Endodermal cell (in vitro differentiated cells): ENCODE data around the gene ZNF580. TPM values are rescaled to one million over a fixed set of nuclear protein-coding genes. Genes with fewer than 3 reads are reported as not detected.

Source experiments
- DNase-seq: peaks from one replicate; pipeline ENCODE4 v3.0.0-alpha.2; 2017
- H3K27ac ChIP-seq: 2 replicates; pipeline ENCODE4 v1.5.1; 2013; ENCODE audit warnings: mild to moderate bottlenecking, low read depth, low read length, moderate library complexity
- H3K27me3 ChIP-seq: 2 replicates; pipeline ENCODE4 v1.6.1; 2013; ENCODE audit warnings: mild to moderate bottlenecking, low read length, moderate library complexity; ENCODE audit not compliant: insufficient read depth, control insufficient read depth, poor library complexity, severe bottlenecking
- H3K36me3 ChIP-seq: 2 replicates; pipeline ENCODE4 v1.7.0; 2013; ENCODE audit warnings: mild to moderate bottlenecking, low read length, moderate library complexity; ENCODE audit not compliant: control insufficient read depth, insufficient read depth
- H3K4me1 ChIP-seq: one replicate; pipeline ENCODE4 v1.7.0; 2013; ENCODE audit warnings: low read length; ENCODE audit not compliant: control insufficient read depth, insufficient read depth
- H3K4me3 ChIP-seq: 2 replicates; pipeline ENCODE4 v1.5.1; 2013; ENCODE audit warnings: mild to moderate bottlenecking, low read length, moderate library complexity
- H3K9ac ChIP-seq: 2 replicates; pipeline ENCODE4 v1.6.1; 2013; ENCODE audit warnings: mild to moderate bottlenecking, low read length, moderate library complexity; ENCODE audit not compliant: poor library complexity, severe bottlenecking; ENCODE audit errors: extremely low read depth
- H3K9me3 ChIP-seq: 2 replicates; pipeline ENCODE4 v1.6.1; 2013; ENCODE audit warnings: mild to moderate bottlenecking, low read length, moderate library complexity; ENCODE audit not compliant: control insufficient read depth
- H3K27ac Mint-ChIP-seq: 2 replicates; pipeline ENCODE4 v1.8.0; 2020; ENCODE audit warnings: mixed read lengths
- H3K27me3 Mint-ChIP-seq: 2 replicates; pipeline ENCODE4 v1.8.0; 2021; ENCODE audit warnings: mild to moderate bottlenecking, mixed read lengths; ENCODE audit not compliant: insufficient read depth
- H3K36me3 Mint-ChIP-seq: 2 replicates; pipeline ENCODE4 v1.8.0; 2020; ENCODE audit warnings: low read depth, mixed read lengths
- H3K4me1 Mint-ChIP-seq: 2 replicates; pipeline ENCODE4 v1.8.0; 2020; ENCODE audit warnings: mixed read lengths
- H3K4me3 Mint-ChIP-seq: 2 replicates; pipeline ENCODE4 v1.8.0; 2020; ENCODE audit warnings: mild to moderate bottlenecking, moderate library complexity, mixed read lengths
- H3K9me3 Mint-ChIP-seq: 2 replicates; pipeline ENCODE4 v1.8.0; 2020; ENCODE audit warnings: mild to moderate bottlenecking, mixed read lengths
- WGBS, 2 experiments: methylation state at CpG; one replicate each; pipeline versions ENCODE4 v1.1.5 to v1.1.7; 2013; ENCODE audit warnings: missing lambda C conversion rate in 2 of 2, mixed read lengths in 1 of 2; ENCODE audit not compliant: insufficient coverage in 1 of 2, insufficient read length in 1 of 2; 5-methylcytosine and 5-hydroxymethylcytosine counted together
- total RNA-seq, 2 donors: library from RNA; stranded (reverse); fragmentation: NEBNext Ultra II Directional in 1 of 2; extraction: Animal tissue kit (Norgen Biotek cat#: 25700) in 1 of 2; gene quantifications; 2 replicates in 1 of 2; 3 replicates in 1 of 2; pipeline ENCODE4 v1.2.1, GENCODE V29; 2021
- TF ChIP-seq, protein P1 (sequence below): fragments of 200-600 bp; sonication (generic); conservative IDR thresholded peaks from 2 replicates; pipeline ENCODE4 v1.5.0; 2021; ENCODE audit warnings: antibody characterized with exemption, mild to moderate bottlenecking

The ZNF580 gene
- total RNA-seq, 2 donors from 2014 or later = 27.3 to 38.6 TPM

DNA sequence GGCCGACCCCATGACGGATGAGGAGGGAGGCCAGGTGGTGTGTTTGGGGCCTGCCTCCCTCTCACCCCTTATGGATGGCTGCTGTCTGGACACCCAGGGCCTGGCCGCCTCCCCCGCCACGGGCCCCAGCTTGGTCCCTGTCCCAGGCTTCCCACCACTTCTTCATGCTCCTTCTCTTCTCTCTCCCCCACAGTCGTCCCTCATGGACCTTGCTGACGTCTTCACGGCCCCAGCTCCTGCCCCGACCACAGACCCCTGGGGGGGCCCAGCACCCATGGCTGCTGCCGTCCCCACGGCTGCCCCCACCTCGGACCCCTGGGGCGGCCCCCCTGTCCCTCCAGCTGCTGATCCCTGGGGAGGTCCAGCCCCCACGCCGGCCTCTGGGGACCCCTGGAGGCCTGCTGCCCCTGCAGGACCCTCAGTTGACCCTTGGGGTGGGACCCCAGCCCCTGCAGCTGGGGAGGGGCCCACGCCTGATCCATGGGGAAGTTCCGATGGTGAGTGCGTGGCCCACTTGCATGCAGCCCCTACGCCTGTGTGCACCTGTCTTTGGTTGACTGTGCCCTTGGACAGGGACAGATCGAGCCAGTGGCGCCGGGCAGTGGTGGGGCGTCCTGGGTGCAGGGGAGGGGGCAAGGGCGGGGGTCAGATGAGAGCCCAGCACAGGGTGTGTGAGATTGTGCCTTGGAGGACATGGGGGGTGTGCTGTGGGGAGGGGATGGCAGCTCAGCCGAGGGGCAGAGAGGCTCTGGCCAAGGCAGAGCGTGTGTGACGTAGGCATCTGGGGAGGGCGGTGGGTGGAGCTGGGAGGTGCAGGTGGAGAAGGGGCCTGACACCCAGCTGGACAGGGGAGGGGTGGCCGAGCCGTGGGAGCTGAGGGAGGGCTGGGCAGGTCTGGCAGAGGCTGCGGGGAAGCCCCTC is 51.0 kb downstream of the ZNF580 start:
- Histone ChIP-seq H3K4me3 (no peak overlapping the region), H3K9ac (no peak overlapping the region), H3K4me1 (no peaks in the 10 kb centered on the region), H3K27me3 (no peaks in the 10 kb centered on the region), H3K9me3 (no peaks in the 10 kb centered on the region), H3K27ac (no peak overlapping the region), H3K36me3 (peaks cover 38% of the 10 kb centered on the region)
- H3K27me3 Mint-ChIP-seq = no peaks in the 10 kb centered on the region
- 95 to 97% methylated on average over 12 to 31 of the region's 31 CpGs for WGBS, 2 experiments
- DNase-seq = no peak
- no peaks in the 10 kb centered on the region for H3K9me3 Mint-ChIP-seq
- H3K4me3 Mint-ChIP-seq = no peak overlapping the region
- no peak overlapping the region for H3K27ac Mint-ChIP-seq
- H3K36me3 Mint-ChIP-seq = peaks cover 37% of the 10 kb centered on the region
- H3K4me1 Mint-ChIP-seq = no peaks in the 10 kb centered on the region
- TF ChIP-seq, protein P1, sequence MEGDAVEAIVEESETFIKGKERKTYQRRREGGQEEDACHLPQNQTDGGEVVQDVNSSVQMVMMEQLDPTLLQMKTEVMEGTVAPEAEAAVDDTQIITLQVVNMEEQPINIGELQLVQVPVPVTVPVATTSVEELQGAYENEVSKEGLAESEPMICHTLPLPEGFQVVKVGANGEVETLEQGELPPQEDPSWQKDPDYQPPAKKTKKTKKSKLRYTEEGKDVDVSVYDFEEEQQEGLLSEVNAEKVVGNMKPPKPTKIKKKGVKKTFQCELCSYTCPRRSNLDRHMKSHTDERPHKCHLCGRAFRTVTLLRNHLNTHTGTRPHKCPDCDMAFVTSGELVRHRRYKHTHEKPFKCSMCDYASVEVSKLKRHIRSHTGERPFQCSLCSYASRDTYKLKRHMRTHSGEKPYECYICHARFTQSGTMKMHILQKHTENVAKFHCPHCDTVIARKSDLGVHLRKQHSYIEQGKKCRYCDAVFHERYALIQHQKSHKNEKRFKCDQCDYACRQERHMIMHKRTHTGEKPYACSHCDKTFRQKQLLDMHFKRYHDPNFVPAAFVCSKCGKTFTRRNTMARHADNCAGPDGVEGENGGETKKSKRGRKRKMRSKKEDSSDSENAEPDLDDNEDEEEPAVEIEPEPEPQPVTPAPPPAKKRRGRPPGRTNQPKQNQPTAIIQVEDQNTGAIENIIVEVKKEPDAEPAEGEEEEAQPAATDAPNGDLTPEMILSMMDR = no peak

DNA sequence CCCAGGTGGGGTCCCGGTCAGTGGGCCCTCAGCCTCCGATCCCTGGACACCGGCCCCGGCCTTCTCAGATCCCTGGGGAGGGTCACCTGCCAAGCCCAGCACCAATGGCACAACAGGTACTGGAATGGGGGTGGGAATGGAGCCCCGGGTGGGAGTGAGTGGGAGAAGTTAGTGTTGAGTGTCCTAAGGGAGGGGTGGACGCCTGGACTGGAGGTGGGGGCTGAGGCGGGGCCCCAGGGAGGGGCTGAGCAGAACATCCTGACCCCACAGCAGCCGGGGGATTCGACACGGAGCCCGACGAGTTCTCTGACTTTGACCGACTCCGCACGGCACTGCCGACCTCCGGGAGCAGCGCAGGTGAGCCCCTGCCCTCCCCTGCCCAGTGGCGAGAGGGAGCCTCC is 51.9 kb downstream of the ZNF580 start:
- H3K27ac Mint-ChIP-seq = no peak overlapping the region
- no peaks in the 10 kb centered on the region for H3K4me1 Mint-ChIP-seq
- TF ChIP-seq, protein P1 = no peak
- no peaks in the 10 kb centered on the region for H3K9me3 ChIP-seq
- H3K9ac ChIP-seq = no peak overlapping the region
- no peak overlapping the region for H3K4me3 Mint-ChIP-seq
- no peak overlapping the region for H3K4me3 ChIP-seq
- no peak overlapping the region for H3K27ac ChIP-seq
- peaks cover 36% of the 10 kb centered on the region for H3K36me3 ChIP-seq
- H3K27me3 ChIP-seq = no peaks in the 10 kb centered on the region
- H3K36me3 Mint-ChIP-seq = peaks cover 44% of the 10 kb centered on the region
- no peaks in the 10 kb centered on the region for H3K4me1 ChIP-seq
- WGBS, 2 experiments = 94 to 97% methylated on average over 12 to 19 of the region's 19 CpGs
- H3K27me3 Mint-ChIP-seq = no peaks in the 10 kb centered on the region
- no peaks in the 10 kb centered on the region for H3K9me3 Mint-ChIP-seq
- no peak for DNase-seq

Other genes starting within 250 kb of the ZNF580 start
- 100 to 1,000 TPM; 202 to 246 TPM for gene UBE2S, start 233.2 kb upstream of the ZNF580 start, total RNA-seq
- not detected for gene SHISA7, start 197.7 kb upstream of the ZNF580 start, total RNA-seq
- gene ISOC2, start 179.4 kb upstream of the ZNF580 start, total RNA-seq = 10 to 100 TPM; 35.9 to 39.2 TPM
- 1 to 10 TPM in 1 of 2 donors, under 1 TPM in 1; 0.62 to 2.3 TPM for gene C19orf85, start 176.3 kb upstream of the ZNF580 start, total RNA-seq
- gene ZNF628, start 164.4 kb upstream of the ZNF580 start, total RNA-seq = 10 to 100 TPM in 1 of 2 donors, 1 to 10 TPM in 1; 9.9 to 12.6 TPM
- gene NAT14, start 155.8 kb upstream of the ZNF580 start, total RNA-seq = 10 to 100 TPM; 51.3 to 67.1 TPM
- gene SSC5D, start 152.6 kb upstream of the ZNF580 start, total RNA-seq = 1 to 10 TPM; 1.4 to 2.4 TPM
- gene SBK2, start 103.9 kb upstream of the ZNF580 start, total RNA-seq = 1 to 10 TPM; 3.3 to 6.6 TPM
- 1 to 10 TPM in 1 of 2 donors, under 1 TPM in 1; 0.48 to 1.4 TPM for gene SBK3, start 95.5 kb upstream of the ZNF580 start, total RNA-seq
- gene ZNF579, start 60.2 kb upstream of the ZNF580 start, total RNA-seq = 10 to 100 TPM; 27.5 to 30.7 TPM
- gene FIZ1, start 41.5 kb upstream of the ZNF580 start, total RNA-seq = 10 to 100 TPM; 19.7 to 21.1 TPM
- 1 to 10 TPM; 5.0 to 5.8 TPM for gene ZNF524, start 40.7 kb upstream of the ZNF580 start, total RNA-seq
- 10 to 100 TPM; 14.5 to 14.9 TPM for gene ZNF865, start 35.4 kb upstream of the ZNF580 start, total RNA-seq
- gene ZNF784, start 16.4 kb upstream of the ZNF580 start, total RNA-seq = 10 to 100 TPM in 1 of 2 donors, 1 to 10 TPM in 1; 7.2 to 10.7 TPM
- 10 to 100 TPM; 47.2 to 48.7 TPM for gene ZNF581, start 2.6 kb downstream of the ZNF580 start, total RNA-seq
- gene CCDC106, start 7.2 kb downstream of the ZNF580 start, total RNA-seq = 10 to 100 TPM; 18.0 to 24.9 TPM
- gene U2AF2, start 14.0 kb downstream of the ZNF580 start, total RNA-seq = 100 to 1,000 TPM; 264 to 293 TPM
- gene EPN1, start 34.2 kb downstream of the ZNF580 start, total RNA-seq = 100 to 1,000 TPM; 148 to 149 TPM
- gene NLRP9, start 97.4 kb downstream of the ZNF580 start, total RNA-seq = not detected
- gene RFPL4A, start 118.1 kb downstream of the ZNF580 start, total RNA-seq = not detected
- not detected for gene RFPL4AL1, start 128.1 kb downstream of the ZNF580 start, total RNA-seq
- gene NLRP11, start 191.0 kb downstream of the ZNF580 start, total RNA-seq = not detected
- not detected for gene NLRP4, start 195.5 kb downstream of the ZNF580 start, total RNA-seq